ENCODE data around the gene CIBAR2. TPM values are rescaled to one million over a fixed set of nuclear protein-coding genes. Genes with fewer than 3 reads are reported as not detected.

The CIBAR2 gene
- total and polyA plus RNA-seq, 2 experiments from 2014 or later, result not detected

- 0 out of 2 replicates have a peak, but pooled peaks cover 3% of the 10 kb centered on the region for H3F3A ChIP-seq (replicated peaks; ENCODE audit: low read depth)
- ATAC-seq, result no peak
- H3K4me3 ChIP-seq, result no peak overlapping the region
- Mint-ChIP-seq H3K27me3 (ENCODE audit: insufficient read depth, low read depth, poor library complexity) (peaks cover 6% of the 10 kb centered on the region), H3K4me1 (peaks cover 33% of the 10 kb centered on the region), H3K4me3 (no peak overlapping the region), H3K9me3 (no peaks in the 10 kb centered on the region), H3K36me3 (ENCODE audit: low read depth) (no peaks in the 10 kb centered on the region), H3K27ac (no peak overlapping the region)
- peaks cover 10% of the 10 kb centered on the region for H3K4me1 ChIP-seq (ENCODE audit: insufficient read depth)
- no peak for TF ChIP-seq JUNB (IDR thresholded peaks at IDR 0.05; ENCODE audit: unreplicated experiment)
- TF ChIP-seq ZNF331 (CRISPR knock-in tag; IDR thresholded peaks at IDR 0.05; ENCODE audit: low read depth), result no peak
- no peak for TF ChIP-seq REST (IDR thresholded peaks at IDR 0.05; ENCODE audit: unreplicated experiment)
- TF ChIP-seq EZH2 (IDR thresholded peaks at IDR 0.05; ENCODE audit: low read depth, unreplicated experiment), result no peak
- no peak for TF ChIP-seq ZNF114 (CRISPR knock-in tag; IDR thresholded peaks at IDR 0.05)
- no peak for TF ChIP-seq CREB1 (CRISPR knock-in tag; IDR thresholded peaks at IDR 0.05; ENCODE audit: low read depth)
- no peaks in the 10 kb centered on the region for H3K79me2 ChIP-seq (replicated peaks; ENCODE audit: insufficient read depth)
- no peaks in the 10 kb centered on the region for H3K9me2 ChIP-seq (ENCODE audit: insufficient read depth)
- no peak overlapping the region for H3K27ac ChIP-seq (ENCODE audit: low read depth)
- no peak overlapping the region for H3K4me2 ChIP-seq
- H4K20me1 ChIP-seq (replicated peaks; ENCODE audit: insufficient read depth), result no peaks in the 10 kb centered on the region
- no peaks in the 10 kb centered on the region for H3K36me3 ChIP-seq (ENCODE audit: insufficient read depth)
- no peaks in the 10 kb centered on the region for H3K27me3 ChIP-seq (ENCODE audit: insufficient read depth)
- DNase-seq (ENCODE audit: low spot score), result no peak
- no peak overlapping the region for H2AFZ ChIP-seq
These were observed 54.3 kb downstream of the CIBAR2 start for GRCh38 chr16:85057948-85058347.

- no peak overlapping the region for H3K27ac ChIP-seq (ENCODE audit: low read depth)
- H4K20me1 ChIP-seq (replicated peaks; ENCODE audit: insufficient read depth), result no peaks in the 10 kb centered on the region
- no peaks in the 10 kb centered on the region for H3K9me3 Mint-ChIP-seq
- H3K4me2 ChIP-seq, result no peak overlapping the region
- H3K4me3 ChIP-seq, result no peak overlapping the region
- no peaks in the 10 kb centered on the region for H3F3A ChIP-seq (replicated peaks; ENCODE audit: low read depth)
- H3K36me3 ChIP-seq (ENCODE audit: insufficient read depth), result no peaks in the 10 kb centered on the region
- no peak overlapping the region for H3K4me3 Mint-ChIP-seq
- H3K27ac Mint-ChIP-seq, result no peak overlapping the region
- TF ChIP-seq STAT1 (IDR thresholded peaks at IDR 0.05; ENCODE audit: unreplicated experiment), result no peak
- peak; percentile 58 to 64 for TF ChIP-seq CTCF (conservative IDR thresholded peaks at IDR 0.05; ENCODE audit: low read depth in 2 of 2)
- no peak overlapping the region for H2AFZ ChIP-seq
- ATAC-seq (peak; percentile 95), DNase-seq (ENCODE audit: low spot score) (peak; percentile 72)
- H3K27me3 ChIP-seq (ENCODE audit: insufficient read depth), result no peaks in the 10 kb centered on the region
- no peaks in the 10 kb centered on the region for H3K9me2 ChIP-seq (ENCODE audit: insufficient read depth)
- peaks cover 27% of the 10 kb centered on the region for H3K4me1 Mint-ChIP-seq
- H3K27me3 Mint-ChIP-seq (ENCODE audit: insufficient read depth, low read depth, poor library complexity), result peaks cover 6% of the 10 kb centered on the region
- peaks cover 6% of the 10 kb centered on the region for H3K4me1 ChIP-seq (ENCODE audit: insufficient read depth)
- H3K36me3 Mint-ChIP-seq (ENCODE audit: low read depth), result no peaks in the 10 kb centered on the region
- no peaks in the 10 kb centered on the region for H3K79me2 ChIP-seq (replicated peaks; ENCODE audit: insufficient read depth)
These were observed 54.9 kb downstream of the CIBAR2 start for GRCh38 chr16:85057212-85057889.
